Measurements from ENCODE around the gene RAPGEF3.
A peak's percentile ranks its signal among the peaks of the same experiment; 100 is the strongest.

RAPGEF3 gene

GRCh38 chr12:47705229-47705565, 53.5 kb downstream of the RAPGEF3 start:
- DNase-seq (ENCODE audit: low read depth in 1 of 2, low spot score in 1 of 2) = no peak

- DNase-seq (ENCODE audit: low read depth in 1 of 2, low spot score in 1 of 2) = no peak
Measured at GRCh38 chr12:47704719-47705118, 54.0 kb downstream of the RAPGEF3 start.

GRCh38 chr12:47700263-47700662, 58.4 kb downstream of the RAPGEF3 start:
- no peak for DNase-seq (ENCODE audit: low read depth in 1 of 2, low spot score in 1 of 2)

- no peak for DNase-seq (ENCODE audit: low read depth in 1 of 2, low spot score in 1 of 2)
Measured at GRCh38 chr12:47698631-47699030, 60.0 kb downstream of the RAPGEF3 start.

- DNase-seq (ENCODE audit: low read depth in 1 of 2, low spot score in 1 of 2) = no peak
Measured at GRCh38 chr12:47698055-47698454, 60.6 kb downstream of the RAPGEF3 start.

GRCh38 chr12:47689215-47689614, 69.5 kb downstream of the RAPGEF3 start:
- DNase-seq (ENCODE audit: low read depth in 1 of 2, low spot score in 1 of 2) = no peak

- no peak for DNase-seq (ENCODE audit: low read depth in 1 of 2, low spot score in 1 of 2)
Measured at GRCh38 chr12:47687636-47688035, 71.0 kb downstream of the RAPGEF3 start.

GRCh38 chr12:47686645-47687240, 71.9 kb downstream of the RAPGEF3 start:
- DNase-seq (ENCODE audit: low read depth in 1 of 2, low spot score in 1 of 2) = peak in 1 of 2 donors; percentile 8

All from activated CD4-positive, alpha-beta T cell treated with anti-CD3 and anti-CD28 coated beads, Interleukin-2, amount 50 U/mL, for 24 hours (primary cell).